Loucy (cell line): ENCODE results near the gene UMODL1.
A peak's percentile ranks its signal among the peaks of the same experiment; 100 is the strongest.

Source experiments
- H2AFZ ChIP-seq: fragments of 200-600 bp; sonication (generic); 2 replicates; pipeline ENCODE4 v1.6.0; 2016; ENCODE audit warnings: antibody characterized with exemption, mild to moderate bottlenecking, low read length, moderate library complexity
- H3F3A ChIP-seq: fragments of 200-600 bp; 2 replicates; pipeline ENCODE4 v1.6.0; 2016; ENCODE audit warnings: antibody characterized with exemption, low read depth, mild to moderate bottlenecking
- H3K27me3 ChIP-seq: fragments of 200-600 bp; sonication (generic); 2 replicates; pipeline ENCODE4 v1.6.1; 2014; ENCODE audit warnings: low read length, mild to moderate bottlenecking; ENCODE audit not compliant: insufficient read depth, poor library complexity, severe bottlenecking
- H3K36me3 ChIP-seq: fragments of 200-600 bp; sonication (generic); 2 replicates; pipeline ENCODE4 v1.6.1; 2016; ENCODE audit warnings: low read length; ENCODE audit not compliant: insufficient read depth
- H3K4me1 ChIP-seq: fragments of 200-600 bp; sonication (generic); 2 replicates; pipeline ENCODE4 v1.5.1; 2014; ENCODE audit warnings: low read length, mild to moderate bottlenecking; ENCODE audit not compliant: insufficient read depth, poor library complexity, severe bottlenecking
- H3K4me2 ChIP-seq: fragments of 200-600 bp; sonication (generic); 2 replicates; pipeline ENCODE4 v1.6.0; 2014; ENCODE audit warnings: antibody characterized with exemption, low read length, low read depth, mild to moderate bottlenecking; ENCODE audit not compliant: poor library complexity, severe bottlenecking
- H3K4me3 ChIP-seq: fragments of 200-600 bp; sonication (generic); 2 replicates; pipeline ENCODE4 v1.5.1; 2014; ENCODE audit warnings: low read length, mild to moderate bottlenecking, mixed read lengths; ENCODE audit not compliant: poor library complexity, severe bottlenecking
- H3K79me2 ChIP-seq: fragments of 200-600 bp; sonication (generic); 2 replicates; pipeline ENCODE4 v1.6.1; 2014; ENCODE audit warnings: low read length; ENCODE audit not compliant: insufficient read depth
- H3K9ac ChIP-seq: fragments of 200-600 bp; sonication (generic); 2 replicates; pipeline ENCODE4 v1.6.0; 2014; ENCODE audit warnings: mild to moderate bottlenecking, low read depth, low read length, moderate library complexity; ENCODE audit not compliant: poor library complexity, severe bottlenecking
- H3K9me2 ChIP-seq: fragments of 200-600 bp; sonication (generic); replicated peaks from 2 replicates; pipeline ENCODE4 v1.6.1; 2016; ENCODE audit warnings: low read depth, low read length, mixed read lengths
- H3K9me3 ChIP-seq: fragments of 200-600 bp; sonication (generic); 2 replicates; pipeline ENCODE4 v1.6.1; 2014; ENCODE audit warnings: mild to moderate bottlenecking, antibody characterized with exemption, low read length, low read depth; ENCODE audit not compliant: insufficient read depth
- H4K20me1 ChIP-seq: fragments of 200-600 bp; sonication (generic); 2 replicates; pipeline ENCODE4 v1.6.0; 2014; ENCODE audit warnings: antibody characterized with exemption, low read length, mild to moderate bottlenecking; ENCODE audit not compliant: insufficient read depth, poor library complexity, severe bottlenecking
- CTCF ChIP-seq: fragments of 200-600 bp; sonication (generic); conservative IDR thresholded peaks from 2 replicates; pipeline ENCODE4 v1.5.1; 2014; ENCODE audit warnings: mild to moderate bottlenecking, antibody characterized with exemption, low read length
- EZH2phosphoT487 ChIP-seq: fragments of 200-600 bp; IDR thresholded peaks from 2 replicates; pipeline ENCODE4 v1.6.1; 2018; ENCODE audit warnings: antibody characterized with exemption, mild to moderate bottlenecking, moderate library complexity, borderline replicate concordance

Gene UMODL1

GRCh38 chr21:42117229-42117966 lies 46.3 kb downstream of the UMODL1 start:
- no peak overlapping the region for H2AFZ ChIP-seq
- peaks cover 15% of the 10 kb centered on the region for H3F3A ChIP-seq
- TF ChIP-seq CTCF: peak; percentile 97
- TF ChIP-seq EZH2phosphoT487: no peak
- no peaks in the 10 kb centered on the region for H3K36me3 ChIP-seq
- H3K9ac ChIP-seq: peak overlapping the region; percentile 92
- H3K79me2 ChIP-seq: peaks cover 23% of the 10 kb centered on the region
- H3K9me3 ChIP-seq: no peaks in the 10 kb centered on the region
- H3K4me2 ChIP-seq: peak overlapping the region; percentile 76
- H3K4me3 ChIP-seq: peak overlapping the region; percentile 64
- no peaks in the 10 kb centered on the region for H3K27me3 ChIP-seq
- H3K9me2 ChIP-seq: no peaks in the 10 kb centered on the region
- no peaks in the 10 kb centered on the region for H4K20me1 ChIP-seq
- H3K4me1 ChIP-seq: peaks cover 77% of the 10 kb centered on the region

DNA sequence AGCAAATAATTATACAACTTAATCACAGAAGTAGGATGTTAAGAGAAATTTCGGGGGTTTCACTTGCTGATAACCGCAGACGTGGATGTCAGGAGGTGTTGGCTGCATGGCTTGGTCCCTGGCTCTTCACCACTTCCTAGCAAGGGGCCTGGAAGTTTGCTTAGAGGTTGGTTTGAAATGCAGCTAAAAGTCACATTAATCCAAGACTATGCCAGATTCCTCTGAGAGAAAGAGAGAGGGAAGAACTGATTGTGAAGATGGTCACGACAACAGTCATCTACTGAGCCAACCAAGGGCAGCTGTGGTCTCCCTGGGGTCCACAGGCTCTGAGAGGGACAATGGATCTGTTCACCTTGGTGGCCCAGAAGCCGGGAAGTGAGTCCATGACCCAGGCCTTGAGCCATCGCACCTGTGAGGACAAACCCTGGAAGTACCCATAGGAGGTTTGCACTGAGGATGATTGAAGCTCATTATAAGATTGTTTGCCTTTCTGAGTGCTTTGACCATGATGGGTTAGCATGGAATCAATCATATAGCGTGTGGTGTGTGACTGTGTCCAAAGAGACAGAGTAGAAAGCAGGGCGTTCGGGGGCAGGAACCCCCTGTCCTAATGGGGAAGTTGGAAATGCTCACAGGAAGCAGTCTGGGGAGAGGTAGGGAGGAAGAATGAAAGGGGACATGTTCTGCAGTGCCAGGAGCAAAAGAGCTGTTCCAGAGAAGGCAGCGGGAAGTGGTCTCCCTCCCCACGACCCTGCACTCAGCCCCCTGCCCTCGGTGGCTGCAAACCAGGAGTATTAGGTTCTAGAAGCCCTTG lies 47.1 kb downstream of the UMODL1 start:
- Histone ChIP-seq H3K4me2 (peak overlapping the region; percentile 76), H2AFZ (no peak overlapping the region), H3K9ac (peak overlapping the region; percentile 92)

GRCh38 chr21:42118901-42119300 lies 47.8 kb downstream of the UMODL1 start:
- Histone ChIP-seq H3K4me1 (peaks cover 77% of the 10 kb centered on the region), H3K4me2 (peak overlapping the region; percentile 76), H3K27me3 (no peaks in the 10 kb centered on the region), H3K36me3 (no peaks in the 10 kb centered on the region), H3K79me2 (peaks cover 38% of the 10 kb centered on the region), H3F3A (peaks cover 15% of the 10 kb centered on the region), H3K9me2 (no peaks in the 10 kb centered on the region), H3K4me3 (peak overlapping the region; percentile 64), H4K20me1 (no peaks in the 10 kb centered on the region), H2AFZ (no peak overlapping the region), H3K9ac (peak overlapping the region; percentile 92), H3K9me3 (no peaks in the 10 kb centered on the region)
- peak; percentile 32; the same call in 1 of the 2 replicates for TF ChIP-seq CTCF
- no peak for TF ChIP-seq EZH2phosphoT487

More for the DNA sequence above, 47.1 kb downstream of the UMODL1 start:
- Histone ChIP-seq H3K27me3 (no peaks in the 10 kb centered on the region), H3F3A (peaks cover 15% of the 10 kb centered on the region), H3K4me1 (peaks cover 77% of the 10 kb centered on the region), H3K9me2 (no peaks in the 10 kb centered on the region), H3K36me3 (no peaks in the 10 kb centered on the region), H3K79me2 (peaks cover 30% of the 10 kb centered on the region), H3K4me3 (peak overlapping the region; percentile 64), H4K20me1 (no peaks in the 10 kb centered on the region), H3K9me3 (no peaks in the 10 kb centered on the region)
- TF ChIP-seq CTCF: no peak
- no peak for TF ChIP-seq EZH2phosphoT487
